HG03575 (cell line): ENCODE measurements around the gene PPP1R9A.

Experiments used
- ATAC-seq: cut with Tn5 transposase; IDR thresholded peaks from one replicate; pipeline ENCODE4 v1.9.1; 2021; ENCODE audit not compliant: unreplicated experiment, insufficient number of reproducible peaks, low FRiP score; ENCODE audit errors: extremely low read depth

PPP1R9A gene

GRCh38 chr7:95219721-95220120 is 312.3 kb downstream of the PPP1R9A start:
- ATAC-seq: no peak

GRCh38 chr7:95220328-95220727 is 312.9 kb downstream of the PPP1R9A start:
- no peak for ATAC-seq

GRCh38 chr7:95225301-95225700 is 317.9 kb downstream of the PPP1R9A start:
- no peak for ATAC-seq

- ATAC-seq: no peak
Observed at GRCh38 chr7:95229301-95229700, 321.9 kb downstream of the PPP1R9A start.

GRCh38 chr7:95238252-95238943 is 331.0 kb downstream of the PPP1R9A start:
- ATAC-seq: no peak

GRCh38 chr7:95240921-95241320 is 333.5 kb downstream of the PPP1R9A start:
- no peak for ATAC-seq

GRCh38 chr7:95242266-95242665 is 334.9 kb downstream of the PPP1R9A start:
- no peak for ATAC-seq

- ATAC-seq: no peak
Observed at GRCh38 chr7:95244616-95245015, 337.2 kb downstream of the PPP1R9A start.

- ATAC-seq: no peak
Observed at GRCh38 chr7:95245828-95246500, 338.6 kb downstream of the PPP1R9A start.

GRCh38 chr7:95246831-95247370 is 339.5 kb downstream of the PPP1R9A start:
- ATAC-seq: no peak

- ATAC-seq: no peak
Observed at GRCh38 chr7:95250571-95250970, 343.2 kb downstream of the PPP1R9A start.

- no peak for ATAC-seq
Observed at GRCh38 chr7:95251966-95252365, 344.6 kb downstream of the PPP1R9A start.

GRCh38 chr7:95253986-95254385 is 346.6 kb downstream of the PPP1R9A start:
- no peak for ATAC-seq

GRCh38 chr7:95255691-95256090 is 348.3 kb downstream of the PPP1R9A start:
- no peak for ATAC-seq

GRCh38 chr7:95261895-95262415 is 354.6 kb downstream of the PPP1R9A start:
- ATAC-seq: no peak

GRCh38 chr7:95262875-95263274 is 355.5 kb downstream of the PPP1R9A start:
- no peak for ATAC-seq

- ATAC-seq: no peak
Observed at GRCh38 chr7:95263785-95264362, 356.5 kb downstream of the PPP1R9A start.

GRCh38 chr7:95264363-95264891 is 357.0 kb downstream of the PPP1R9A start:
- ATAC-seq: no peak

GRCh38 chr7:95265634-95266033 is 358.2 kb downstream of the PPP1R9A start:
- ATAC-seq: no peak

GRCh38 chr7:95267754-95268153 is 360.4 kb downstream of the PPP1R9A start:
- ATAC-seq: no peak
